Measurements from ENCODE around the gene ACSS1.

Gene ACSS1

DNA sequence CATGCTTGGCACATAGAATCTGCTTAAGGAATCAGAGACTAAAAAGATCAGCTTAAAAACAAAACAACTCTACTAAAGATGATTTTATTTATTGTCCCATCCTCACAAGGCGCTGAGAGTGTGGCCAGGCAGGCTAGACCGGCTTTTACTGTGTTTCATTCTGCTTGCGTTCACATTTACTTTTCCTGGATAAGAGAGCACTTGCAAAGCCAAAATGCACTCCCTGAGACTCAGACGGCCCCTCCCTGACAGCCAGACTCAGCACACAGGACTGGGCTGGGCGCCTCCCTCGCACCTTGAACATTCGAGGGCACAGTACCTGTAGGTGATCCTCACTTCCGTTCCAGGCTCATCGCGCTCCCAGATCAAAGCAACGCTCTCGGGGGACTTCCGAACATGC is 10.2 kb downstream of the ACSS1 start:
- no peak overlapping the region for H3K27ac ChIP-seq

GRCh38 chr20:25046736-25047666 is 10.9 kb downstream of the ACSS1 start:
- no peak overlapping the region for H3K27ac ChIP-seq
- in situ Hi-C loops (cut with HindIII; ENCODE audit: low pct_ligation_motif_present, low sequenced_read_pairs) = no loop called here
- TF ChIP-seq, protein P1, sequence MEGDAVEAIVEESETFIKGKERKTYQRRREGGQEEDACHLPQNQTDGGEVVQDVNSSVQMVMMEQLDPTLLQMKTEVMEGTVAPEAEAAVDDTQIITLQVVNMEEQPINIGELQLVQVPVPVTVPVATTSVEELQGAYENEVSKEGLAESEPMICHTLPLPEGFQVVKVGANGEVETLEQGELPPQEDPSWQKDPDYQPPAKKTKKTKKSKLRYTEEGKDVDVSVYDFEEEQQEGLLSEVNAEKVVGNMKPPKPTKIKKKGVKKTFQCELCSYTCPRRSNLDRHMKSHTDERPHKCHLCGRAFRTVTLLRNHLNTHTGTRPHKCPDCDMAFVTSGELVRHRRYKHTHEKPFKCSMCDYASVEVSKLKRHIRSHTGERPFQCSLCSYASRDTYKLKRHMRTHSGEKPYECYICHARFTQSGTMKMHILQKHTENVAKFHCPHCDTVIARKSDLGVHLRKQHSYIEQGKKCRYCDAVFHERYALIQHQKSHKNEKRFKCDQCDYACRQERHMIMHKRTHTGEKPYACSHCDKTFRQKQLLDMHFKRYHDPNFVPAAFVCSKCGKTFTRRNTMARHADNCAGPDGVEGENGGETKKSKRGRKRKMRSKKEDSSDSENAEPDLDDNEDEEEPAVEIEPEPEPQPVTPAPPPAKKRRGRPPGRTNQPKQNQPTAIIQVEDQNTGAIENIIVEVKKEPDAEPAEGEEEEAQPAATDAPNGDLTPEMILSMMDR (IDR thresholded peaks at IDR 0.05; ENCODE audit: low read depth, low read length, missing control alignments) = no peak

More for the DNA sequence above, 10.2 kb downstream of the ACSS1 start:
- no peak overlapping the region for H3K4me3 ChIP-seq (ENCODE audit: low read depth, low read length)
- in situ Hi-C loops (cut with HindIII; ENCODE audit: low pct_ligation_motif_present, low sequenced_read_pairs) = no loop called here
- no peaks in the 10 kb centered on the region for H3K27me3 ChIP-seq (replicated peaks)
- TF ChIP-seq, protein P1 (IDR thresholded peaks at IDR 0.05; ENCODE audit: low read depth, low read length, missing control alignments) = no peak
- no peak for DNase-seq
- H3K36me3 ChIP-seq (replicated peaks) = no peaks in the 10 kb centered on the region

GRCh38 chr20:25046181-25046641 is 11.7 kb downstream of the ACSS1 start:
- TF ChIP-seq, protein P1 (IDR thresholded peaks at IDR 0.05; ENCODE audit: low read depth, low read length, missing control alignments) = no peak
- Histone ChIP-seq H3K4me3 (ENCODE audit: low read depth, low read length) (no peak overlapping the region), H3K27ac (no peak overlapping the region), H3K36me3 (replicated peaks) (no peaks in the 10 kb centered on the region), H3K27me3 (replicated peaks) (no peaks in the 10 kb centered on the region)
- in situ Hi-C loops (cut with HindIII; ENCODE audit: low pct_ligation_motif_present, low sequenced_read_pairs) = no loop called here
- DNase-seq = no peak

More at GRCh38 chr20:25046736-25047666, 10.9 kb downstream of the ACSS1 start:
- DNase-seq = no peak
- H3K36me3 ChIP-seq (replicated peaks) = no peaks in the 10 kb centered on the region
- H3K27me3 ChIP-seq (replicated peaks) = no peaks in the 10 kb centered on the region
- no peak overlapping the region for H3K4me3 ChIP-seq (ENCODE audit: low read depth, low read length)

- in situ Hi-C loops (cut with HindIII; ENCODE audit: low pct_ligation_motif_present, low sequenced_read_pairs) = no loop called here
- H3K4me3 ChIP-seq (ENCODE audit: low read depth, low read length) = no peak overlapping the region
- TF ChIP-seq, protein P1 (IDR thresholded peaks at IDR 0.05; ENCODE audit: low read depth, low read length, missing control alignments) = no peak
- no peaks in the 10 kb centered on the region for H3K27me3 ChIP-seq (replicated peaks)
- DNase-seq = no peak
- H3K27ac ChIP-seq = no peak overlapping the region
- H3K36me3 ChIP-seq (replicated peaks) = no peaks in the 10 kb centered on the region
Observed at GRCh38 chr20:25045343-25045712, 12.6 kb downstream of the ACSS1 start.

GRCh38 chr20:25044660-25045342 is 13.1 kb downstream of the ACSS1 start:
- in situ Hi-C loops (cut with HindIII; ENCODE audit: low pct_ligation_motif_present, low sequenced_read_pairs) = no loop called here
- Histone ChIP-seq H3K27me3 (replicated peaks) (no peaks in the 10 kb centered on the region), H3K4me3 (ENCODE audit: low read depth, low read length) (no peak overlapping the region), H3K27ac (no peak overlapping the region), H3K36me3 (replicated peaks) (no peaks in the 10 kb centered on the region)
- TF ChIP-seq, protein P1 (IDR thresholded peaks at IDR 0.05; ENCODE audit: low read depth, low read length, missing control alignments) = no peak
- DNase-seq = no peak
